VCaP (cell line): ENCODE data around the gene SHE.
A peak's percentile ranks its signal among the peaks of the same experiment; 100 is the strongest.

Experiments
- H3K27ac ChIP-seq: fragments of 450-650 bp; 2 replicates; pipeline ENCODE4 v1.5.1; 2017
- TF ChIP-seq, protein P1 (sequence below): fragments of 450-650 bp; conservative IDR thresholded peaks from 2 replicates; pipeline ENCODE4 v1.5.1; 2017; ENCODE audit warnings: mild to moderate bottlenecking, moderate library complexity

Gene SHE

DNA sequence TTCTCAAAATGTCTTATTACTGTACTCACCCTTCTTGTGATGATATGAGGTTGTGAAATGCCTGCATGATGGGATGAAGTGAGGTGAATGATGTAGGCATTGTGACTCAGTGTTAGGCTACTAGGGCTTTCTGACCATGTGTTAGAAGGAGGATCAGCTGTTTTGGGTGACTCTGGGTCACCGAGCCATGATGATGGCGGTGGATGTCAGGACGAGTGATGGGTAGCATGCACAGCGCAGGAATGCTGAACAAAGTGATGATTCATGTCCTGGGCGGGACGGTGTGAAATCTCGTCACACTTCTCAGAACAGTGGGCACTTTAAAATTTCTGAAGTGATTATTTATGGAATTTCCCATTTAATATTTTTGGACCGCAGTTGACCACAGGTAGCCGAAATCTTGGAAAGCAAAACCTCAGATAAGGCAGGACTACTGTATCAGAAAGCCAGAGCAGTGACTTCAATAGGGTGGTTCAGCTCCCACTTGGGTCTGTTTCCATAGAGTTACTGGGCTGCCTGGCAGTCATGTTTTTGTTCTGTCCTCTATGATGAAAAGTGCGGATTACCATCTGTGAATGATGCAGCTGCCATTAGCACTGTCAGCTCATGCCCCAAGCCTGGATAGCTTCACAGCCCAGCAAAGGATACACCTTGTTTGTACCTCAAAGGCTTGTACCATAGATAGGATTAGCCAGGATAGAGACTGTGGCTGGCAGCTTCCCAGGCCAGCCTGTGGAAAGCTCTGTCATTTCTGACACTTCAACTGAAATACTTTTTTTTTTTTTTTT lies 70.4 kb downstream of the SHE start:
- H3K27ac ChIP-seq: no peak overlapping the region
- TF ChIP-seq, protein P1, sequence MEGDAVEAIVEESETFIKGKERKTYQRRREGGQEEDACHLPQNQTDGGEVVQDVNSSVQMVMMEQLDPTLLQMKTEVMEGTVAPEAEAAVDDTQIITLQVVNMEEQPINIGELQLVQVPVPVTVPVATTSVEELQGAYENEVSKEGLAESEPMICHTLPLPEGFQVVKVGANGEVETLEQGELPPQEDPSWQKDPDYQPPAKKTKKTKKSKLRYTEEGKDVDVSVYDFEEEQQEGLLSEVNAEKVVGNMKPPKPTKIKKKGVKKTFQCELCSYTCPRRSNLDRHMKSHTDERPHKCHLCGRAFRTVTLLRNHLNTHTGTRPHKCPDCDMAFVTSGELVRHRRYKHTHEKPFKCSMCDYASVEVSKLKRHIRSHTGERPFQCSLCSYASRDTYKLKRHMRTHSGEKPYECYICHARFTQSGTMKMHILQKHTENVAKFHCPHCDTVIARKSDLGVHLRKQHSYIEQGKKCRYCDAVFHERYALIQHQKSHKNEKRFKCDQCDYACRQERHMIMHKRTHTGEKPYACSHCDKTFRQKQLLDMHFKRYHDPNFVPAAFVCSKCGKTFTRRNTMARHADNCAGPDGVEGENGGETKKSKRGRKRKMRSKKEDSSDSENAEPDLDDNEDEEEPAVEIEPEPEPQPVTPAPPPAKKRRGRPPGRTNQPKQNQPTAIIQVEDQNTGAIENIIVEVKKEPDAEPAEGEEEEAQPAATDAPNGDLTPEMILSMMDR: no peak

DNA sequence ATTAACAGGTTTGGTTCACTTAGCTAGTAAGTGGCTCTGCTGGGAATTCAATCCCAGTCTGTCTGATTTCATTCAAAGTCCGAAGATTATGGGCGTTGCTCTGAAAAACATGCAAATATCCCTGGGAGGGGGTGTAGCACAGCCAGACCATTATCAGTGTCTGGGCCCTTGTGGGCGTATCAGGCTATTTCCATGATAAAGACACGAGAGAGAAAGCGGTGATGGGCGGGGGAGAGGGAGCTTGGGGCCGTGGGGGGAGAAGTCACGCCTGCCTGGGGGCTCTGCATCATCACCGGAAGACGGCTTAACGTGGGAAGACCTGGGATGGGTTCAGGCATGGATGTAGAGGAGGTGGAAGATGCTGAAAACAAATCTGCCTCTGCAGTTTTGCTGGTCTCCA lies 71.3 kb downstream of the SHE start:
- TF ChIP-seq, protein P1: no peak
- H3K27ac ChIP-seq: peak overlapping the region; percentile 84; the same call in 1 of the 2 replicates

DNA sequence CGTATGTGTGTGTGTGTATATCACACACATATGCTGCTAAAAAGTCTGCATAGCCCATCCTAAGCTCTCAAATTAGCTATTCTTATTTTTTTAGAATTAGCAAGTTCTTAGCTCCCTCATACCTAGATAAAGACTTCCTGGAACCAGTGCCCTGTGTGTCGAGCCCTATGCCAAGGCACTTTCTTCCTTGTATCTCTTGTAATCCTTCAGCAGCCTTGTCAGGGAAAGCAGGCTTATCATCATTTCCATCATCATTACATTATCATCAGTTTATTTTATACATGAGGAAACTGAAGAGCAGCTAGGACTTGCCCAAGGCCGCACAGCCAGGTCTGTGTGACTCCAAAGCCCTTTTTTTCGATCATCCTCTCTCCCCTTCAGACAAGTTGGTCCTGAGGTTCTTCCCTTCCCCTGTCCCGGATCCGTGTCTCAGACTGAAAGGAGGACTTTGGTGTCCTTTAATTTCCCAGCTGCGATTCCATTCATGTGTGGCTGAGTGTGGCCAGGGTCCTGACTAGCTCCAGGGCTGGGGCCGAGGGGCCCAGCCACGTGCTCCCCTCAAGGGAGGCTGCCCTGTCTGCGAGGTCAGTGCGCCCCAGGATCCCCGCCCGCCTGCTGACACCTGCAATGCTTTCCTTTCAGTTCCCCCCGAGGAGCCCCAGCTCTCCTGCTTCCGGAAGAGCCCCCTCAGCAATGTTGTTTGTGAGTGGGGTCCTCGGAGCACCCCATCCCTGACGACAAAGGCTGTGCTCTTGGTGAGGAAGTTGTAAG lies 72.2 kb downstream of the SHE start:
- TF ChIP-seq, protein P1: no peak
- peak overlapping the region; percentile 84 for H3K27ac ChIP-seq
